ENCODE results near the gene CKMT2. TPM values are rescaled to one million over a fixed set of nuclear protein-coding genes. Genes with fewer than 3 reads are reported as not detected.

The CKMT2 gene
- total RNA-seq, 1 donor from 2014 or later, result 0.07 TPM

DNA sequence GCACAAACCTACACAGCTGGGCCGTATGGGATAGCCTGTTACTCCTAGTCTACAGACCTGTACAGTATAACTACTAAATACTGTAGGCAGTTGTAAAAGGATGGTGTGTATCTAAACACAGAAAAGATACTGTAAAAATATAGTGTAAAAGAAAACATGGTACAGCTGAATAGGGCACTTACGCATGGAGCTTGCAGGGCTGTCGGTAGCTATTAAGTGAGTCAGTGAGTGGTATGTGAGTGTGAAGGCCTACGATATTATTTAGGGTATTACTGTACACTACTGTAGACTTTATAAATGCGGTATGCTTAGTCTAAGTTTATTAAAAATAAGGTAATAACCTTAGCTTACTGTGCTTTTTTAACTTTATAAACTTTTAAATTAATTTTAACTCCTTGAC lies 69.5 kb downstream of the CKMT2 start:
- DNase-seq (ENCODE audit: low read depth, low spot score), result no peak

DNA sequence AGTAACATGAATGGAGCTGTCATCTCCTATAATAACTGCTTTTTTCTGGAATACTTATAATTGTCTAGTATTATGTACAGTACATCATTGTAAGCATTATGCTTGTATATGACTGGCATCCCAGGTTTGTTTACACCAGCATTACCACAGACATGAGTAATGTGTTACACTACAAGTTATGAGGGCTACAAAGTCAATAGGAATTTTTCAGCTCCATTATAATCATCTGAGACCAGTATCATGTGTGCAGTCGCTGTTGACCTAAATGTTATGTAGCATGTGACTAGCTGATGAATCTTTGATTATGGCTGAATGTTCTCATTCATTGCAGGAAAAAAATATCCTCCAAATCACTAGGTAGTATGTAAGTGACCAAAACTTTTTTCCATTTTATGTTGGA lies 70.4 kb downstream of the CKMT2 start:
- DNase-seq (ENCODE audit: low read depth, low spot score), result no peak

DNA sequence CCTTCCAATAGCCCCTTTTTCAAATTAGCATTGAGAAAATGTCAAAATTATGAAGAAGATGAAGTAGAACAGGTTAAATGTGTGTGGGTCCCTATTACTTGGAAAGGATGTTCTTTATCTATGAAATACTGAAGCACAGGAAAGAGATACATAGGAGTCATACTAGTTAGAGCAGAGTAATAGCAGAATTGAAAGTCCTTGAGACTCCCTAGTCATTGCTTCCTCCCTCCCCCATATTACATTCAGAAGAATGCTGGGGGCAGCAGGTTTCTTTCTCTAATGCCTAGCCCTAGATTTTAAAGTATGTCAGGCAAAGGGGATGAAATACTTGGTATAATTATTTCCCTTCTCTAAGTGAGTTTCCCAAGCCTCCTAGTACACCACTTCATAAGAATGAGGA lies 72.7 kb downstream of the CKMT2 start:
- no peak for DNase-seq (ENCODE audit: low read depth, low spot score)

DNA sequence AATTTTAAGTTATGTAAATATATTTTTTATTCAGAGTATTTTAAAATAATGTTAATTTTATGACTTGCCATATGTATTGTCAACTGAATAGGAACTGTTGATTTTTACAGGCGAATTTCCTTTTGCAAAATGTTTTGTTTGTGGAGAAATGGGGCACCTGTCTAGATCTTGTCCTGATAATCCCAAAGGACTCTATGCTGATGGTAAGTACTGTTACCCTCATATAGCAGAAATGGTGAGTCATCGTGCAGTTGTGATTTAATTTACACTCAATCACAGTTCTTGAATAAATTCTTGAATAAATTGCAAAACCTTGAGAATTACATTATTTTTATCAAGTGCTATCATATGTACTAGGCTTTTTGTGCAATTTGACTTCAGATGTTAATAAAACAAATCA lies 75.7 kb downstream of the CKMT2 start:
- no peak for DNase-seq (ENCODE audit: low read depth, low spot score)

DNA sequence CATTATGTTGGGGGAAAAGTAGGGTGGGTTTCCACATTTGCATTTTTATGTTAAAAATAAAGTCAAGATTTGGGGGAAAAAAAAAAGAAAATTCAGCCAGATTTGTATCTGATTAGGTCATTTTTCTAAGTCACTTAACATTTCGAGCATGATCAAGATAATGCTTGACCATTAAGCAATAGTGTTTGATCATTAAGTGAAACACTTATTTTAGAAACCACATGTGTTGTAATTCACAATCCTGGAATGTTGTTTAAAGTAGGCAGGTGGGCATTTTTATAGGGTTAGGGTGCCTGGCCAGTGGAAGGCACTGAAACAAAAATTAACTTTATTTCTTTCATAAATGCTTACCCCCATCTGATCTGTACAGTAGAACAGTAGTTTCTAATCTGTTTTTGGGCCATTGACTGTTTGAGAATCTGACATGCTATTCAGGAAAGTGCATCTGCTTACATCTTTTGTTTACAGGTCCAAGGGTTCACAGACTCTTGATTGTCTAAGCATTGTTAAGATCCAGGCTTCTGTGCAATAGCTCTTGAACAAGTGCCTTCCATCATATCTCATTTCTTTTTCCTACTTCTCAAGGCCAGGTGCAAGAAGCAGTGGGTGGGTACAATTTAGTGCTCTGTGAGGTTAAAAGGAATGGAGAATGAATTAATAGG lies 77.4 kb downstream of the CKMT2 start:
- DNase-seq (ENCODE audit: low read depth, low spot score), result no peak

DNA sequence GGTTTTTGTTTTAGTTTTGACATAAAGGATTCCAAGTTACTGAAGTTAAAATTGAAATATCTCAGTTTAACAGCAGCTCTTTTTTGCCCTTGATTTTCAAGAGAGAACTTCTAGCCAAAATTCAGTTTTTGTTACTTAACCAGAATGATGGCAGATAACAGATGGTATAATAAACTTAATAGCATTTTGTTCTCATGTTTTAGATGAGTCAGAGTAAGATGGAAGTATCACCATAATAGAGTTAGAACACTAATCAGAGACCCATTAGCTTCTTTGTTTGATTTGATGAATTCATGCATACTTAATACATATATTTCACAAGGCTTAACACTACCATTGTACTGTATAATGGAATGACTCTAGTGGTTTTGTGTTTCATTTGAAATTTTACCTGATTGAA lies 80.2 kb downstream of the CKMT2 start:
- no peak for DNase-seq (ENCODE audit: low read depth, low spot score)

DNA sequence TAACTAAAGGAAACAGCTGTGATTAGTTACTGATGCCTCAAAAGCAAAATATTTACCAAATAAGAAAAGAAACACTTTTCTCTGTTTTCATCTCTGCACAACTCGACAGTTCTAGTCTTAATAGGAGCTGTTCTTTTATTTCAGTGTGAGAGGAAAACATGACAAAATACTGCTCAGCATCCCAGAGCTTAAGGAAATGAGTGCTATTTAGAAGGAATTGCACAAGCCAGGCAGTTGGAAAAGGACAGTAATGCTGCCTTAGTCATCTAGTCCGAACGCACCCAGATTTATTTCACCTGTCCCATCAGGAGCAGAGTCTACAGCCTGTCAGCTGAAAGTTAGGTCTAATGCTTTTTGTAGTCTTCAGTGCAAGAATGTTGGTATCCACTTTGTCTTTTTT lies 80.6 kb downstream of the CKMT2 start:
- no peak for DNase-seq (ENCODE audit: low read depth, low spot score)

DNA sequence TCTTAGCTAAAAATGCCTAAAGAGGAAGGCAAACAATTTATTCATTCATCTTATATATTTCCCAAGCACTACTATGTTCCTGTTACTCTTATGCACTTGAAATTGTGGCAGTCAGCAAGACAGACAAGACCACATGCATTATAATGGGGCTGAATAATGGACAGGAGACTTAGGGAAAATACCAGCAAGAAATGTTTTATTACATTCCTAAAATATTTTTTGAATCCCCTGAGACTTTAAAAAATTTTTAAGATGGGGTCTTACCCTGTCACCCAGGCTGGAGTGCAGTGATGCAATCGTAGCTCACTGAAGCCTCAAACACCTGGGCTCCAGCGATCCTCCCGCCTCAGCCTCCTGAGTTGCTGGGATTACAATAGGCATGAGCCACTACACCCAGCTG lies 81.5 kb downstream of the CKMT2 start:
- no peak for DNase-seq (ENCODE audit: low read depth, low spot score)

DNA sequence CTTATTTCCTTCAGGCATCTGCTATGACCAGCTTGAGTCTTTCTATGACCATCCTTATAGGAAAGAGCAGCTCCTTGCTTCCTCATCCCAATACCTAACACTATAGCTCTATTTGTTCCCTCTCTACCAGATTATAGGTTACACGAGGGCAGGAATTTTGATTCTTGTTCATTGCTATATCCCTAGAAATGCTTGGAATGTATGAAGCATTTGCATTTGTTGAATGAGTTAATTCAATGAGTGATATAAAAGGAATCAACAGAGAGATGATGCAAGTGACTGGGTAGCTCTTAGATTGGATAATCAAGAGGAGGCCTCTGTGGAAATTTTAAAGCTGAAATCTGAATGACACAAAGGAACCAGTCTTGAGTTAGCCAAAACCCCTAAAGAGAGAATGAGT lies 82.2 kb downstream of the CKMT2 start:
- no peak for DNase-seq (ENCODE audit: low read depth, low spot score)

DNA sequence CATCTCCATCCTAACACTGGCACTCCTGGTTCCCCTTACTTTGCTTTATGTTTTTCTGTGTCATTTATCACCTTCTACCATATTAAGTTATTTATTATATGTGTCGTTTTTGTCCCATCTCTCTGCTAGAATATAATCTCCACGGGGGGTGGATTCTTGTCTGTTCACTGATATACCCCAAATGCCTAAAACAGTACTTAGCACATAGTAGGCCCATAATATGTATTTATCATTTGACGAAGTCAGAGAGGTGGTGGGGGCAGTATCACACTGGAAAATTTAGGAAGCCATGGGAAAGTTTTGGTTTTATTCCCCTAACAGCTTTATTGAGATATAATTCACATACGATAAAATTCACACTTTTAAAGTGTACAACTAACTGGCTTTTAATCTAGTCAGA lies 82.7 kb downstream of the CKMT2 start:
- DNase-seq (ENCODE audit: low read depth, low spot score), result no peak

Other genes starting within 250 kb of the CKMT2 start
- gene ZCCHC9, start 68.3 kb downstream of the CKMT2 start, total RNA-seq, result 16.9 and 19.3 TPM in 2 replicates
- gene ACOT12, start 160.8 kb downstream of the CKMT2 start, total RNA-seq, result 0.13 TPM in 1 of 2 replicates, not detected in the other

Data from pulmonary artery endothelial cell (primary cell).